Adrenal gland (tissue), 12 donors: ENCODE data around the gene ELOVL2. TPM values are rescaled to one million over a fixed set of nuclear protein-coding genes. Genes with fewer than 3 reads are reported as not detected.

Source experiments
- DNase-seq, 7 donors: peaks; one replicate each; pipeline ENCODE4 v3.0.0-alpha.2; 2019 to 2020
- H3K27ac ChIP-seq, 5 donors: fragments of 200-600 bp; sonication (generic) in 4 of 5; 1 replicate in 3 of 5; 2 replicates in 2 of 5; pipeline versions ENCODE4 v1.5.1 to v1.8.0; 2016 to 2020; ENCODE audit warnings: mild to moderate bottlenecking in 1 of 5
- H3K27me3 ChIP-seq: fragments of 200-600 bp; 2 replicates; pipeline ENCODE4 v1.8.0; 2021
- H3K36me3 ChIP-seq, 2 donors: fragments of 200-600 bp; replicated peaks in 1 of 2; 1 replicate in 1 of 2; 2 replicates in 1 of 2; pipeline versions ENCODE4 v1.5.1 to v1.8.0; 2018 to 2022
- H3K4me1 ChIP-seq, 2 donors: fragments of 200-600 bp; replicated peaks in 1 of 2; 1 replicate in 1 of 2; 2 replicates in 1 of 2; pipeline versions ENCODE4 v1.5.1 to v1.8.0; 2018 to 2021
- H3K4me3 ChIP-seq, 4 donors: fragments of 200-600 bp; sonication (generic) in 3 of 4; one replicate each; pipeline ENCODE4 v1.5.1; 2016 to 2018
- H3K9me3 ChIP-seq, 3 donors: fragments of 200-600 bp; sonication (generic) in 1 of 3; replicated peaks in 1 of 3; 1 replicate in 2 of 3; 2 replicates in 1 of 3; pipeline versions ENCODE4 v1.5.1 to v1.8.0; 2016 to 2021
- CTCF ChIP-seq, 6 experiments: fragments of 450-650 bp in 4 of 6; fragments of 200-600 bp in 2 of 6; sonication (generic) in 1 of 6; IDR thresholded peaks; 1 replicate in 5 of 6; 2 replicates in 1 of 6; pipeline versions ENCODE4 v1.5.1 to v1.8.0; 2016 to 2021; ENCODE audit warnings: antibody characterized with exemption in 6 of 6, mild to moderate bottlenecking in 2 of 6, moderate library complexity in 1 of 6
- POLR2A ChIP-seq, 2 donors: fragments of 450-650 bp; IDR thresholded peaks; one replicate each; pipeline ENCODE4 v1.6.1; 2017; ENCODE audit warnings: antibody characterized with exemption in 2 of 2, mild to moderate bottlenecking in 2 of 2, moderate library complexity in 1 of 2
- WGBS, 4 donors: extraction: QIAGEN DNeasy Blood & Tissue Kit in 2 of 4; methylation state at CpG; one replicate each; pipeline versions ENCODE4 v1.1.5 to v1.1.7; 2013 to 2017; 5-methylcytosine and 5-hydroxymethylcytosine counted together
- intact Hi-C, 2 donors: fragments of 100-400 bp; cut with DNase I; formaldehyde crosslinking; loops; one replicate each; pipeline versions ENCODE4 v1.14.1 to v1.15.0; 2022 to 2023
- polyA plus RNA-seq, 3 donors: library from polyadenylated mRNA; stranded (reverse); fragments of 200-250 nt in 2 of 3; fragments of 350-450 nt in 1 of 3; fragmentation: Illumina TruSeq in 1 of 3; extraction: RNeasy Lipid Tissue Mini Kit (QIAGEN cat#74804) in 1 of 3; gene quantifications; one replicate each; pipeline ENCODE4 v1.2.3, GENCODE V29; 2013 to 2014
- total RNA-seq, 9 donors: library from RNA; depleted of rRNA in 4 of 9; stranded (reverse); fragments of >200 nt in 4 of 9; fragments of 120-200 nt in 1 of 9; fragmentation: NEBNext Ultra II Directional in 1 of 9; extraction: Animal tissue kit (Norgen Biotek cat#: 25700) in 1 of 9; gene quantifications; one replicate each; pipeline versions ENCODE4 v1.1.0 to v1.2.4, GENCODE V29; 2013 to 2023
- donor health status: healthy with polysubstance abuse.
- donor health status: Bipolar disorder and iron deficiency.
- donor health status: DM: yes; HTN: yes; CAD: no.
- donor health status: DM: no; HTN: no; CAD: no.
- donor health status: DM: no; HTN: no; CAD: no.
- donor health status: DM: yes; HTN: yes; CAD: no.

ELOVL2 gene
- total and polyA plus RNA-seq, 12 donors, result 0.34 to 1.8 (median 0.92) TPM

DNA sequence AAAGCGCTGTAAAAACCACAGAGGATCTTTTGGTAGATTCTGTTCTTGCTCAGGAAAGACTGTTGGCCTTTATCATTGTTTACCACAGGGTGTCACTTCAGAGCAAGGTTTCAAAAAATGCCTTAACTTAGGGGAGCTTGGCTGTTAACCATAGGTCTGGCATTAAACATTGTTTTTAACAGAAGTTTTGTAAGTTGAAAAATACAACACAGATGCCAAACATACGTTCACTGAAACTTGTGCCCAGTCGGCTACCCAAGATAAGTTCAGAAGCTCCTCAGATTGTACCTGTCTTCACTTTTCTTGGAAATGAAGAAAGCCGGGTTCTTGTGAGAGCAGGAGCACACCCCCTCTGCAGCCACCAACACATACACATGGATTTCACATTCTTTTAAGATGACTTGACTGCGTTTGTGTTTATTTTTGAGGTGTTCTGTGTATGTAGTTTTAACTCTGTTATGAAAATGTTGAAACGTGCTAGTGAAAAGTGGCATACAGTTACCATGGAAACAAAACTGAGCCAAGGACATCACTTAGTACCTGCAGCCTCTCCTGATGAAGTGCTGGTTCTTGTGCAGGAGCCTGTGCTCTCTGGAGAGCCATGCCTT lies 92.3 kb downstream of the ELOVL2 start:
- no peaks in the 10 kb centered on the region for H3K9me3 ChIP-seq
- intact Hi-C loops, result loop anchor here in 1 of 2 donors (5.0 to 10.0 kb wide), 2 partner anchors 116 to 543 kb away; no protein-coding TSS in a partner anchor
- no peak overlapping the region for H3K4me3 ChIP-seq
- H3K27me3 ChIP-seq, result no peaks in the 10 kb centered on the region
- TF ChIP-seq CTCF (IDR thresholded peaks at IDR 0.05), result peak in 5 of 6 experiments; percentile 25 to 55 (median 48)
- no peak for TF ChIP-seq POLR2A (IDR thresholded peaks at IDR 0.05)
- no peaks in the 10 kb centered on the region for H3K4me1 ChIP-seq
- no peaks in the 10 kb centered on the region for H3K36me3 ChIP-seq
- no peak overlapping the region for H3K27ac ChIP-seq
- 28 to 51% (median 42%) methylated on average over 6 of the region's 6 CpGs for WGBS, 4 donors
- no peak for DNase-seq

DNA sequence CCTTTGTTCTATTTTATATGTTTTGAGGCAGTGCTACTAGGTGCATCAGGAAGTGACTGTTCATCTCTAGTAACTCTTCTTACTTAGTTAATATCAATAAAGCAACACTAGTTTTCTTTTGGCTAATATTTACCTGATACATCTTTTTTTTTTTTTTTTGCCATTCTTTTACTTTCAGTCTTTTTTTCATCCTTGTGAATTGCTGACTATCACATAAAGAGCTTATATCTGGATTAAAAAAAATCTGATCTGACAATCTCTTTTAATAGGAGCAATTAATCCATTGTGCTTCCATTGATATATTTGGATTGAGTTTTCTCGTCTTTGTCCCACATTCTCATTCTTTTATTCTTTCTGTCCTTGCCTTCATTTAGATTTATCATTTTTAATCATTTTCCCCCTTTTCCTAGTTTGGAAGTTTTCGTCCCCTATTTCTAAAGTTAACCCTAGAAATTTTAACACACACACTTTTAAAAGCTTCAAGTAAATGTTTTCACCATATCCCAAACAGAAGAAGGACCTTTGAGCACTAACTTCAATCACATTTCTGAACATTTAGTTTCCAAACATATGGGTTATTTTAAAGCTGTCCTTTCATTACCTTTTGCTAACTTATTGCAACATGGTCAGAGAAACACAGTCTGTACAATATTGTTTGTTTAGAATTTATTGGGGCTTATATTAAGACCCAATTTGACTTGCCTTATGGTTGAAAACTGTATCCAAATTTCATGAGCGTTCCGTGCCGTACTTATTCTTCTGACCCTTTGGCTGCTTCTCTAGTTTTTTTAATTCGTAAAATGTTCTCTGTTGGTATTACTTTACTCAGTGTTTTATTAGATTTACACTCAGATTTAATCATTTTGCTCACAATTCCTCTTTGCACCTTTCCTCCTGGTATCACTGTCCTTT lies 94.3 kb downstream of the ELOVL2 start:
- Histone ChIP-seq H3K36me3 (no peaks in the 10 kb centered on the region), H3K4me3 (no peak overlapping the region), H3K4me1 (no peaks in the 10 kb centered on the region), H3K27ac (no peak overlapping the region), H3K27me3 (no peaks in the 10 kb centered on the region), H3K9me3 (no peaks in the 10 kb centered on the region)
- no peak for DNase-seq
- intact Hi-C loops, result loop anchor here in 1 of 2 donors (5.0 to 10.0 kb wide), 2 partner anchors 117 to 545 kb away; no protein-coding TSS in a partner anchor
- TF ChIP-seq CTCF (IDR thresholded peaks at IDR 0.05) (no peak), POLR2A (IDR thresholded peaks at IDR 0.05) (no peak)
- 77 to 91% (median 84%) methylated on average over 6 of the region's 6 CpGs for WGBS, 4 donors

DNA sequence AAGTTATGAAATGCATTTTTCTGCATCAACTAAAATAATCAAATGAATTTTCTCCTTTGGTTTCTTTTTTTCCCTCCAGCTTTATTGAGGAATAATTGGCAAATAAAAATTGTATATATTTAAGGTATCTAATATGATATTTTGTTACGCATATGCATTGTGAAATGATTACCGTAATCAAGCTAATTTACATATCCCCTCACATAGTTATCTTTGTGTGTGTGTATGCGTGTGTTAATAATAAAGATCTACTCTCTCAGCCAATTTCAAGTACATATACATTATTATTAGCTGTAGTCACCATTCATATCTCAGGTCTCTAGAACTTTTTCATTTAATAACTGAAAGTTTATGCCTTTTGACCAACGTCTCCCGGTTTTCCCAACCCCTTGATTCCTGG lies 96.1 kb downstream of the ELOVL2 start:
- no peak for DNase-seq
- no peaks in the 10 kb centered on the region for H3K27me3 ChIP-seq
- intact Hi-C loops, result no loop called here
- no peak for TF ChIP-seq POLR2A (IDR thresholded peaks at IDR 0.05)
- H3K4me3 ChIP-seq, result no peak overlapping the region
- WGBS, 4 donors, result 85 to 93% (median 89%) methylated on average over 5 of the region's 5 CpGs
- no peaks in the 10 kb centered on the region for H3K9me3 ChIP-seq
- no peaks in the 10 kb centered on the region for H3K36me3 ChIP-seq
- no peak overlapping the region for H3K27ac ChIP-seq
- no peaks in the 10 kb centered on the region for H3K4me1 ChIP-seq

DNA sequence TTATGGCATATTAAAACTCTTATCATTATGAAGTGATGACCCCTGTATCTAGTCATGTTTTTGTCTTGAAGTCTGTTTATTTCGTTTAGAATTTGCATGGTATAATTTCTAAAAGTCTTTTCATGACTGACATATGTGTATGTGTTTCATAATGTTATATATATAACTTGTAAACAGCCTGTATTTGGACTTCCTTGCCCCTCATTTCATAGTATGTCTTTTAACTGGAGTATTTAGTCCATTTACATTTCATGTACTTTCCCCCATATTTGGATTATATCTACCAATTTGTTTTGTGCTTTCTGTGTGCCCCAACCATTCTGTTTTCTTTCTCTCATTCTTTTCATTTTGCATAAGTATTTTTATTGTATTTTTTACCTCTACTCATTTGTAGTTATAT lies 98.3 kb downstream of the ELOVL2 start:
- no peaks in the 10 kb centered on the region for H3K9me3 ChIP-seq
- TF ChIP-seq POLR2A (IDR thresholded peaks at IDR 0.05), result no peak
- TF ChIP-seq CTCF (IDR thresholded peaks at IDR 0.05), result no peak
- no peaks in the 10 kb centered on the region for H3K27me3 ChIP-seq
- no peaks in the 10 kb centered on the region for H3K4me1 ChIP-seq
- intact Hi-C loops, result no loop called here
- no peak overlapping the region for H3K27ac ChIP-seq
- no peaks in the 10 kb centered on the region for H3K36me3 ChIP-seq
- 66 to 84% (median 73%) methylated on average over 1 of the region's 1 CpG for WGBS, 4 donors
- no peak for DNase-seq
- no peak overlapping the region for H3K4me3 ChIP-seq
